HG02588 (cell line): ENCODE measurements around the gene KLF13.
A peak's percentile ranks its signal among the peaks of the same experiment; 100 is the strongest.

ENCODE experiments used
- ATAC-seq: cut with Tn5 transposase; IDR thresholded peaks from one replicate; pipeline ENCODE4 v1.9.1; 2021; ENCODE audit warnings: mild to moderate bottlenecking, moderate library complexity; ENCODE audit not compliant: unreplicated experiment

Gene KLF13

DNA sequence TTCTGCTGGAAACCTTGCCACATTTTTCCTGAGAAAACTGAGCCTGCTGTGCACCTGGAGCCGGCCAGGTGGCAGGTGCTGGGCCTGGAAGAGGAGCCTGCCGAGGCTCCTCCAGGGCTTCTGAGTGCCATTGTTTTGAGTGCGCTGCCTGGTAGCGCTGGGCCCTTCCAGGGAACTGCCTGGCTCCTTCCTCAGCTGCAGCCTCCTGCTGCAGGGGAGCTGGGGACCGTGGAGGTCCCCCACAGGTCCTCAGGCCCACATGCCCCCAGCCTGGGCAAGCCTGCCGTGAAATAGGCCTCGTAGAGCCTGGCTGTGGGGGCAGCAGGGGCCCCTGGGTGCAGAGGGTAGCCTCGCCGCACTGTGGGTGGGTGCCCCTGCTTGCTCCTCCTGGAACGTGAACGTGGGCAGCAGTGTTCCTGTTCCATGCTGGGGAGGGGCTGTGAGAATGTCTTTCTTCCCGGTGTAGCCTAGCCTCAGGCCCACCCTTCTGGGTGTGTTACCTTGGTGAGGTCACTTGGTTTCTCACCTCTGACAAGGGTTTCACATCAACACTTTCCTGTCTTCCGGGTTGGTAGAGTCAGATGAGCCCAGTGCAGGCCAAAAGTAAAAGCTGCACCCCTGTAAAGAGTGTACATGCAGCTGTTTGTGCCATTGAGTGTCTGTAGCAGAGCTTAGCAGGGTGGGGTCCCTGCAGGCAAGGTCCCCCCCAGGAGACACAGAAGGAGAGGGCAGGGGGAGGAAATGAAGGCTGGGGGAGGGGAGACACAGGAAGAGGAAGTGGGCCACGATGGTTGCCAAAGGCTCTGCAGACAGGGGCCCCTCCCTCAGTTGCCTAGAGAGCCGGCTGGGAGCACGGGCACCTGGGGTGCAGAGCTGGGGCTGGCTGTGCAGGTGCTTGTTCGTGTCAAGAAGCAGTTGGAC is 34.5 kb downstream of the KLF13 start:
- ATAC-seq: peak; percentile 68

DNA sequence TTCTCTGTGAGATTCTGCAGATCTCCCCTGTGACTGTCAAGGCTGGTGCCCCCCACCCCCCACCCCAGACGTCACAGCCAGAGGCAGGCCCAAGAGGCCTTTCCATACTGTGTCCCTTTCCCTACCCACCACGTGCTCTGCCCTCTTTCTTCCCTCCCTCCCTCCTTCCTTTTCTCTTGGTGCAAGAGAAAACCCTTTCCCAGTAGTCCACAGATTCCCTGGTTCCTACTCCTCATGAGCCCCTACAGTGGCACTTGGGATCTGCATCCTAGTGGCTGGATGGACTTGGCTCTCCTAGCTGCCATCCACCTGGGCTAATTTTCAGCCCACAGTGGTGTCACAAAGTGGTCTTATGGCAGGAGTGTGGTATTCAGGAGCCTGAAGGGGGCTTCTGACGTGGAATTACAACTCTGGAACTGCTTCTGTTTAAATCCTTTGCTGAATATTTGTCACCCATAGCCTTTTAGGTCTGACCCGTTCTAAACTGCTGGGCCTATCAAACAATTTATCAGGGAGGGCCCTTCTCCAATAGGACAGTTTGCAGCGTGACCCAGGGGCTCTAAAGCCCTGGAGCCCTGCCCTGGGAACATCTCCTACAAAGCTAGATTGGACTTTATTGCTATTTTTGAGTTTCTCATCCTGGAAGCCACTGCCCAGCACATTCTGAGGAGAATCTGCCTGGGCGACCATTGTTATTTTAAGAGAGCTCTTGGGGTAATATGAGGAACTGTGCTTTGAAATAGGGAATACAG is 35.3 kb downstream of the KLF13 start:
- ATAC-seq: no peak

DNA sequence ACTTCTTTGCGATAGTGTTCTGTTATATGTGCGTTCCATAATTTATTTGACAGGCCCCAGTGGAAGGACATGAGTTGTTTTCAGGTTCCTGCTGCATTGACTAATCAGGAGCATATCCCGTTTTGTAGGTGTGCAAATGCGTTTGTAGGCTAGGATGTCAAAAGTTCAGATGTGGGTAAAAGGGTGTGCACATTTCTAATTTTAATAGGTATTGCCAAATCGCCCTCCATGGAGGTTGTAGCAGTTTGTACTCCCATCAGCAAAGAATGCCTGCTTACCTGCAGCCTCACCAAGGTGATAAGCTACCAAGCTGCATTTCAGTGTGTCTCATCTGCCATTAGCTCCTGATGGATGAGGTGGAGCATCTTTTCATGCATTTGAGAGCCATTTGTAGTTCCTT is 36.3 kb downstream of the KLF13 start:
- no peak for ATAC-seq

DNA sequence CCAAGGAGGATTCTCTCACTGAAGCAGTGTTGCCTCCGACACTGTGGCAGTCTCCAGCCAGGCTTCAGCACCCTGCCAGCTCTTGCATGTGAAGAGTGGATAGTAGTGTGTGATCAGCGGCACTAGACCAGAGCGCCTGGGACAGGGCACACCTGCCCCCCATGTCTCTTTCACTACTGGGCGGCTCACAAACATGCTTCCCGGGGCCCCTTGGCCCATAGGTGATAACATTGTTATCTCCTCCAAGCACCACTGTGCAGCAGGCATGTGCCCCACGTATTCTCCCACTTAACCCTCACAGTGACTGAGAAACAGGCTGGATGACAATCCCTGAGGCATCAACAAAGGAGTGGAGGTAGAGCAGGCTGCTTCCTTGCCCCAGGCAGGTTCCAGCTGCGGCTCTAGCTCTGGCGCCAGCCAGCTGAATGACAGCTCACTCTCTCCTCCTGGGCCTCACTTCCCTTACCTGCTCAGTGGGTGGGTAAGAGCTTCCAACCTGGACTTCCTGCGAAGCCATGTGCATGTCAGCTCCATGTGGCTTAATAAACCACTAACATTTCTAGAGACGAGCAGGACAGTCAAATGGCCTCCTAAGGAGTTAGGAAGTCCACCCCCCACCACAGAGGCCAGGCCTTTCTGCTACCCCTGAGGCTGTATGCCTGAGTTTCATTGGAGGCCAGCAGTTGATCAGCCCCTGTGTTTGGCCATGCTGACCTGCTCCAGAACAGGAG is 37.8 kb downstream of the KLF13 start:
- ATAC-seq: no peak

DNA sequence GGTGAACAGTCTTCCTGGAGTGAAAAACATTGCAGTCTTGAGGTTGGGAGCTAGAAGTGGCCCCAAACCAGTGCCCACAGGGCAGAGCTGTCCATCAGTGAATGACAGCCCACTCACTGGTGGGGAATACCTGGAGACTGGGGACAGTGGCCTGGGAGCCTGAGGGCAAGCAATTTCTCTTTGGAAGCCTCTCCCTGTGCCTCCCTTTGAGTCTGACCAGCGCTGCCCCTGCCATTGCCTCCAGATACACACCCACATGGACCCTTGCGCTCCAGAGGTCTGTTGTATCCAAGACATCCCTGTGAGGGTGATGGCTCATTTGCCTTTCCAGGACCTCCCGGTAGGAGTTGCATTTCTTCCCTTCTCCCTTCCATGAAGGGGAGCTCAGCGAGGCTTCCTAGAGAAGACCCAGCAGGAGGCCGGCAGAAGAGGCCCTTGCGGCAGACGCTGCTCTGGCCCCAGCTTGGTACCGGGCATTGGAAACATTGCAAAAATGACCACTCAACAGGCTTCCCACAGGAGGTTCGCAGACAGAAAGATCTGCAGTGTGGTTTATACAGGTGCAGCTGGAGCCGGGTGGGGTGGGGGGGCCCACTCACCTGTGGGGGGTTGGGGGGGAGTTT is 38.5 kb downstream of the KLF13 start:
- no peak for ATAC-seq

DNA sequence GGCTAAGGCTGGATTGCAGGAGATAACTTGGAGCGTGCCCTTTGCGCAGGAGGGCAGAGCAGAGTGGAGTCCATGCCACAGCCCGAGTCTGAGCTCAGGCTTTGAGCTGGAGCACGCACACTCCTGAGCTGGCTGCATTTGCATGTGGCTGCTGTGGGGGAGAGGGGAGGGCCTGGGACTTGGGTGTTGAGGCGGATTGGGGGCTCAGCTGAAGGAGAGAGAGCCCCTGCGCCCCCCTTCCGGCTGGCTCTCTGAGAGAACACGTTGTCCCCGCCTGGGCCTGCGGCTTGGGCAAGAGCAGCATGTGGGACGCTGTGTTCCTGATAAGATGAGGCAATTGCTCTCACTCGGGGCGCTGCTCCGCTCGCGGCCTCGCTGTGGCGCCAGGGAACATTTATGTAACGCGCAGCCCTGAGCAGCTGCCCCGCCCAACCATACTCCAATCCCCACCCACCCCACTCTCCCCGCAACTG is 39.1 kb downstream of the KLF13 start:
- ATAC-seq: peak; percentile 45

DNA sequence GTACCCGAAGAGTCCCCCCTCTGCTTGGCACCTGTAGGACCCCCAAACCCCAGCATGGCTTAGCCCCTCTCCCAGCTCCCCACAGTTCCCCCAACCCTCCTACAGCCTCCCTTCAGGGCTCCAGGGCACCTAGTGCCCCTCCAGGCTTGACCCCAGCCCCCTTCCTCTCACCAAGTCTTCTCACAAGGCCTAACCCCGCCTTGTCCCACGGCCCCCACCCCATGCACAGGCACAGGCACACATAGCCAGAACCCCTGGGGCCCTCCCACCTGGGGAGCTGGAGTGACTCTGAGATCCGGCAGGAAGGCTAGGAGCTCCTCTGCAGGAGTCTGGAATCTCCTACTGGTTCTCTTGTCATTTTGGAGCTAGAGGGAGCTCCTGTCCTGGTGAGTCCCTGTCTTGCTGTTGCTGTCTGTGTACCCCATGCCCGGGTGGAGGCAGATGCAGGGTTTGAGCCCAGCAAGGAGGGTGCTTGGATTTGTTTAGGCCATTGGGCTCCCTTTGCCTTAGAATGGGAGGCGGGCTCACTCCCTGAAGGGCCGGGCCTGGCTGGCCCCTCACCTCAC is 39.6 kb downstream of the KLF13 start:
- no peak for ATAC-seq

DNA sequence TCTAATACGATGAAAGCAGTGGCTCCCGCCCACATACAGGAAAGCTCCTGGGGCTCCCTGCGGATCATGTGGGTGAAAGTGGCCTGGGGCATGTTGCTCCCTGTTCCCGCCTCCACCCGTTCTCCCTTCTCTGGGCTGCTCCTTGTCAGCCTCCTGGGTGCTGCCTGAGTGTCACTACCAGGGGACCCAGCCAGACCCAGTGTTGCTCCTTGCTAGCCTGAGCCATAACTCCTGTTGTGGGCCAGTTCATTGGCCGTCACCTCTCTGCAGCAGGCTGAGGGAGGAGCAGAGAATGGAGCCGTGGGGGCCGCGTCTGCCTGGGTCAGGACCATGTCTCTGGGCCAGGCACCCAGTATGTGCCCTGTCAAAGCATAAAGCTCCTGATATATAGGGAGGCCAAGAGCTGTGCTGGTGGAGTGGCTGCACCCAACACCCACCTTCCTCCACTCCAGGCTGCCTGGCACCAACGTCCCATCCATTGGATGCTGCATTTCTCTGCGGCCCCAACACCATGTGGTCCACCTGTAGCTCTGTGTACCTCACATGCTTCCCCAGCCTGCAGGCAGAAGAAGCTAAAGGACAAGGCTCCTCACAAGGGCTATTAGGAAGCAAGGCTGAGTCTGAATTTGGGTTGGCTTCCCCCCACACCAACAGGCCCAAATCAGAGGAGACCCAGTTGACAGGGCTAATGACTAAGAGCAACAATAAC is 40.5 kb downstream of the KLF13 start:
- no peak for ATAC-seq

DNA sequence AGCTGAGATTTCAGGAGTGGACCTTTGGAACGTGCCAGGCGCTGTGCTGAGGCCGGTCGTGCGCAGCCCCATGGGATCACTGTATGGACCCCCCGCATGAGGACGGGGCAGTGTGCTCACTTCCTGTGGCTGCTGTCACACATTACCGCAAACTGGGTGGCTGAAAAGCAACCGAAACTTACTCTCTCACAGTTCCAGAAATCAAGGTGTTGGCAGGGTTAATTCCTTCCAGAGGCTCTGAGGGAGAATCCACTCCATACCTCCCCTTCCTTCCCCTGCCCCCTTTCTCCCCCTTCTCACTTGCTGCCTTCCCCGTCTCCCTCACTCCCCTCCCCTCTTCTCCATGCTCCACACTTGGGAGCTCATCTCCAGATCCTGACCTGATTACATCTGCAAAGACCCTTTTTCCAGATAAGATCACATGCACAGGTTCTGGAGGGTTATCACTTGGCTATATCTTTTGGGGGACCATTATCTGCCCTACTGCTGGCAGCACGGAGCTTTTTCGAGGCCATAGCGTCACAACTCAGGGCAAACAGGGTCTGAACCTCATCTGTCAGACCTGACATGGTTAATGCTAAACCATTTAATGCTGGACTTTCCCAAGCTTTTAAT is 41.2 kb downstream of the KLF13 start:
- peak; percentile 39 for ATAC-seq

DNA sequence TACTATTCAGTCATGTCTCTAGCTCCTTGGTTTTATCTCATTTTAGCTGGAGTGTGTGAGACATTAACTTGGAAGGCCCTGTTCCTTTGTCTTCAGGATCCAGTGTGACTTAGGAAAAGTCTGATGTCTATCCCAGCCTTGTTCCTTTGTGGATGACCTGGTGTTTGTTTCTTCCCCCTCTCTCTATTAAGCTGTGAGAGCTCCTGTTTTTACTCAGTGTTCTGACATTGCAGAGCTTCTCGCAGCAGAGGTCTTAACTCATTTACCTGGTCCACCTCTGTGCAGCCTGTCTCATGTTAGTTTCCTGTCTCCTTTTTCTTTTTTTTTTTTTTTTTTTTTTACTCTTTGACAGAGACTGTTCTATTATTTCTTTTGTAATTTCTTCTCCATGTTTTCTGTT is 43.1 kb downstream of the KLF13 start:
- ATAC-seq: no peak

DNA sequence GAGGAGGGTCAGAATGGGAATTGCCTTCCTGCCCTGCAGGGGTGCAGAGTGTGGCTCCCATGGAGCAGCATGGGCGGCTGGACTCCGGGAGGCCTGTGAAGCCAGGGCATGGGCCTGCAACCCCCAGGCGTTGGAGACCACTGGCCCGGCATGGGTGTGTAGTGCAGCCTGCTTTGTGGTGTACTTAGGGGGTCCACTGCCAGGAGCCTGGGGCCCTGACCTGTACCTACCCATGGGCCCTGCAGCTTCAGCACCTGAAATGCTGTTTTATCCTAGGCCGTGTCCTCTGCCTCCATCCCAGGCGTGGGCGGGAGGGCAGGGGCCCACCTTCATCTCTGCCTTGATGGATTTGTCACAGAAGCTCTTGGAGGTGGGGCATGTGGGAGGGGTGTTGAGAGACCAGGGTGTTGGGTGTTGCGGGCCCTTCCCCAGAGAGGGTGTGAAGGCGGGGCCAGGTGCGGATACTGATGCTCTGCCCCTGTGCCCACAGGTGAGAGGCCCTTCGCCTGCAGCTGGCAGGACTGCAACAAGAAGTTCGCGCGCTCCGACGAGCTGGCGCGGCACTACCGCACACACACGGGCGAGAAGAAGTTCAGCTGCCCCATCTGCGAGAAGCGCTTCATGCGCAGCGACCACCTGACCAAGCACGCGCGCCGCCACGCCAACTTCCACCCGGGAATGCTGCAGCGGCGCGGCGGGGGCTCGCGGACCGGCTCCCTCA is 45.0 kb downstream of the KLF13 start:
- ATAC-seq: no peak

DNA sequence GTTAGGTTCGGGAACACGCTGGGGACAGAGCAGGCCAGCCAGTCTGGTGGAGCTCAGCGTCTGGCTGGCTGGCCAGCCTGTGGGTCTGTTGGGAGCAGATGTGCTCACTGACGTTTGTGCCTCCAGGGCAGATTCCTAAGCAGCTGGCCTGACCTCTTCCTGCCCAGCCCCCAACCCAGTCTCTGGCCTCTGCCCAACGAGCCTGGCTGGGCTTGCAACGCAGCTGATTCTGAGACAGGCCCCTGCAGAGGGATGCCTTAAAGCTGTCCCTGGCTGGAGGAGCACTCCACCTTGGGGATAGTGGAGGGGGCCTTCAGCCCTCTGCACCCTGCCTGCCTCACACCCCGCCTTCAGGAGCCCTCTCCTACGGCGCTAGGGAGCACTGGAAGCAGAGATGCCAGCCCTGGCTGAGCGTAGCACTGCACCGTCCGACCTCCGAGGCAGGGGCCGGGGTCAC is 46.0 kb downstream of the KLF13 start:
- ATAC-seq: no peak

DNA sequence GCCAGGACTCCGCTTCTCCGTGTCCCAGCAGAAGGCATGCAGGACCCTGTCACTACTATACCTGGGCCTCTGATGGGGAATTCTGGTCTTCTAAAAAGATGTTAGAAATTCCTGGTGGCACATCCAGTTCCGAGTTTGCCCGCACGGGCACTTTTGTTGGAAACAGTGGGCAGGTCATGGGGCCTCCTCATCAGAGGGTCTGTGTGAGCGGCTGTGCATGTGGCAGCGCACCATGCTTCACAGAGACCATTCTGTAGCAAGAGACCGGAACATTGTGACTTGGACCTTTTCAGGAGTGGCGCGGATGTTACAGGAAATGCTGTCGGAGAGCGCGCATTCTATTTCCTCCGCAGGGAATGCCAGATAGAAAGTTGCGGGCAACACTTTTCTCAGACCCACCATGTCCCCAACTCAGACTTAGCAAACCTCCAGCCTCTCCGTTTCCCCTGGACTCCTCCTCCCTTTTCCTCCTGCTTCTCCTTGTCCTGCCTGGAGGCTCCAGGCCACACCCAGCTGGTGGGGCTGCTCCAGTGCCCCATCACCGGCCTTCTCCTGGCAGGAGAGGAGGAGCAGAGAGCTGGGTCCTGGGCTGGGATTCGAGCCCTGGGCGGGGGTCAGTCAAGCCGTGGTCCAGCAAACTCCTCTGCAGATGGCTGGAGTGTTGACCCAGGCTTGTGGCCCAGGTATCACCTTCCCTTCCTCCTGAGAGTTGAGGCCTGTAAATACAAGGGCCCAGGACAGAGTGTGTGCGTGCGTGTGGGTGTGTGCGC is 46.6 kb downstream of the KLF13 start:
- ATAC-seq: no peak

DNA sequence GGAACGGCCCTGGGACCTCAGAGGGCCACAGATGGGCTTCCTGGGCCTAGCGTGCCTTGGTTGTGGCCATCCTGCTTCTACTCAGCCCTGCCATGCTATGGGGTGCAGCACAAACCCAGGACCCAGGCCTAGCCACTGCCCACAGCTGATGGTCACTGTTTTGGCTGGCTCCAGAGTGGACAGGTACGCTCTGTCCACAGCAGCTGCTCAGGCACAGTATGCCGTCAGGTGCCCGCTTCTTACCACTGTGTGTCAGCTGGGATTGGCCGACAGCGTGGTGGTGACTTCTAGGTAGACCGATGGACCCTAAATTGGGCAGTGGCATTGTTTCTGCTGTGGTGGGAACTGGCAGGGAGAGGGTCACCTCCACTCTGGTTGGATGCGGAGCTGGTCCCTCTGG is 47.3 kb downstream of the KLF13 start:
- no peak for ATAC-seq

DNA sequence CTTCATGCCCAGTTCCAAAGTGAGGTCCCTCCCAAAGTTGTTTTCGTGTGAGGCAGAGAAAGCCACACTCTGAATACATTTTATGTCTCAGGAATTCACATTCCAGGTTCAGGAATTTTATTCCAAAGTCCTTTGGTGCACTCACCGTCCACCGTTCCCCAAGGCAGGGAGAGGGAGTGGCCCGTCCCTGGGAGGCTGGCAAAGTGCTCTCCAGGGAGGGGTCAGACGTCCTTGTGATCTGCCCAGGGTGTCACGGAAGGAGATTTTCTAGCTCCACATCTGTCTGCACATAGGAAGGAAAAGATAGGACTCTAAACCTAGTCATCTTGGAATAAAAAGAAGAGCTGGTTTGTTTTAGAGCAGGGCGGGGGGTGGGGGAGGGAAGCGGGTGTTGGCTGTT is 47.9 kb downstream of the KLF13 start:
- ATAC-seq: no peak

DNA sequence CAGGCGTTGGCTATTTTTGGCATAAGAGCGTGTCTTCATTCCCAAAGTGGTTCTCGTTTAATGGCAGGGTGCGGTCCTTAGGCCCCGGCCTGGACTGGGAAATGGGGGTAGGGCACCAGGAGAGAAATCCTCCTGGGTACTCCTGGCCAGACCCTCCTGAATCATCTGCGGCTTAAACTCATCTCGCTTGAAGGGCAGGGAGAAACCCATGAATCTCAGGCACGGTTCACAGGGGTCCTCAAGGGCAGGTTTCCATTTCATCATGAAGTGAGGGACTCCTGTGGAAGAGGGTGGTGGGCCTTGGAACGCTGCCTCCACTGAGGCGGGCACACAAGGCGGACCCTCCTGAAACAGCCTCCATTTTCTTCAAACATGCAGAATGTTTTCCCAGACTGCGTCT is 48.4 kb downstream of the KLF13 start:
- ATAC-seq: no peak

DNA sequence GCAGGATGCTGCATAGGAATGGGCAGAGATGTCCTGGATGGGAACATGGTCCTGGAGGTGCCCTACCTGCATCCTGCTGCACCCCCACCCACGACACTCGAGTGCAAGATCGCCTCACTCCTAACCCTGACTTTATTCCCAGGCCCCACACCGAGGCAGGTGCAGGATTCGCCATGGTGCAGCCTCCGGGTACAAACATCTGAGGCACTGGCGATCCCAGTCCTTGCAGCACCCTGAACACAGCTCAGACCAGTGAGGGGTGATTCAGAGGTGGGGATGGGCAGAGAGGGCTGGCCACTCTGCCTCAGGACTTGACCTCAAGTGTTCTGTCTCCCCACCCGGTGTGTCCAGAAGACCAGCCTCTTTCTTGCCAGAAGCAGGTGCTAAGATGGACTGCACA is 49.1 kb downstream of the KLF13 start:
- ATAC-seq: no peak

DNA sequence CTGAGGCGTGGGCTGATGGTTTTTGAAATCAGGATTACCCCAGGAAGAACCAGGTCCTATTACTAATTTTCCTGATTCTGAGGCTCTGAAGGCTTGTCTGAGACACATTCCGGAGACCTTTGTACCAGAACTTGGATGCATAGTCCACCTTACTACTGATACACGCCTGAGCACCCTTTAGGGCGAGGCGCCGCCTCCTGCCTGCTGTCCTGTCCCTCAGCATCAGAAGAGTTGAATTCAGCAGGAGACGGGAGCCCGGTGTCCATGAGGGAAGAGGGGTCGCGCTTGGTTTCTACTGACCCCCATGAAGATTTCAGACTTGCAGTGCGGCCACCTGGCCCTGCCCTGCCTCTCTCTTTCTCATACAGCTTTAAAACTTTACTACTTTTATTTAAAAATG is 49.9 kb downstream of the KLF13 start:
- ATAC-seq: no peak
